Mammary epithelial cell (primary cell): ENCODE results near the gene TFDP2.

Source experiments
- EZH2 ChIP-seq: IDR thresholded peaks from 2 replicates; pipeline ENCODE4 v1.6.1; 2012; ENCODE audit warnings: low read length, inconsistent platforms, borderline replicate concordance
- TF ChIP-seq, protein P1 (sequence below), 2 donors: IDR thresholded peaks in 1 of 2; conservative IDR thresholded peaks in 1 of 2; 2 replicates each; pipeline ENCODE4 v1.5.1; 2011 to 2012; ENCODE audit warnings: inconsistent platforms in 2 of 2, low read length in 2 of 2, mild to moderate bottlenecking in 2 of 2, control low read depth in 1 of 2, low read depth in 1 of 2; ENCODE audit not compliant: insufficient read depth in 1 of 2; ENCODE audit errors: extremely low read depth in 1 of 2

DNA sequence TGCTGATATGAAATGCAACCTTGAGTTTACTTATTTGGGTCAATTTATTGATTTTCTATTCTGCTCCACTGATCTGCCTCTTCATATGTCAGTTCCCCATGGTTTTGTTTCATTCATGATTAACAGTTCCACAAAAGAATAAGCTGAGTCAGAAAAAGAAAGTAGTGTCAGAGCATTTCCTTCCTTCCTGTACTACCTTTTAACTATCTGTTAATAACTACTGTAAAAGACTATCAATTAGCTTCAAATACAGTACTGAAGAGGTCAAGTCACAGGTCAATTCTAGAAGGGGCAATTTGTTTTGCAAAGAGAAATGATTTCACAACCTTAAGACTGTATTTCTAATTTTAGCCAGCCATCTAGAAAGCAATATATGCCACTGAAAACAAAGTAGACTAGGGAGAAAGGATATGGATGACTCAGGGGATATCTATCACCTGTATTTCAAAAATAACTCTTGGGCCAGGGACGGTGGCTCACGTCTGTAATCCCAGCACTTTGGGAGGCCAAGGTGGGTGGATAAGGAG, 129.5 kb downstream of the TFDP2 start:
- TF ChIP-seq, protein P1, sequence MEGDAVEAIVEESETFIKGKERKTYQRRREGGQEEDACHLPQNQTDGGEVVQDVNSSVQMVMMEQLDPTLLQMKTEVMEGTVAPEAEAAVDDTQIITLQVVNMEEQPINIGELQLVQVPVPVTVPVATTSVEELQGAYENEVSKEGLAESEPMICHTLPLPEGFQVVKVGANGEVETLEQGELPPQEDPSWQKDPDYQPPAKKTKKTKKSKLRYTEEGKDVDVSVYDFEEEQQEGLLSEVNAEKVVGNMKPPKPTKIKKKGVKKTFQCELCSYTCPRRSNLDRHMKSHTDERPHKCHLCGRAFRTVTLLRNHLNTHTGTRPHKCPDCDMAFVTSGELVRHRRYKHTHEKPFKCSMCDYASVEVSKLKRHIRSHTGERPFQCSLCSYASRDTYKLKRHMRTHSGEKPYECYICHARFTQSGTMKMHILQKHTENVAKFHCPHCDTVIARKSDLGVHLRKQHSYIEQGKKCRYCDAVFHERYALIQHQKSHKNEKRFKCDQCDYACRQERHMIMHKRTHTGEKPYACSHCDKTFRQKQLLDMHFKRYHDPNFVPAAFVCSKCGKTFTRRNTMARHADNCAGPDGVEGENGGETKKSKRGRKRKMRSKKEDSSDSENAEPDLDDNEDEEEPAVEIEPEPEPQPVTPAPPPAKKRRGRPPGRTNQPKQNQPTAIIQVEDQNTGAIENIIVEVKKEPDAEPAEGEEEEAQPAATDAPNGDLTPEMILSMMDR (conservative IDR thresholded peaks at IDR 0.05 in 1 of 2, IDR thresholded peaks at IDR 0.05 in 1 of 2; ENCODE audit: extremely low read depth in 1 of 2, insufficient read depth in 1 of 2, low read depth in 1 of 2, low read length in 2 of 2) = no peak
- no peak for TF ChIP-seq EZH2
